GM19240 (cell line): ENCODE results near the gene APMAP.
A peak's percentile ranks its signal among the peaks of the same experiment; 100 is the strongest.
"Not testable (repeated sequence)": the region's sequence is repeated elsewhere in the genome, so short reads cannot be mapped to it uniquely, and the experiment has no call there.

Experiments
- DNase-seq: peaks from one replicate; pipeline ENCODE4 v3.0.0; 2011; ENCODE audit warnings: low spot score; ENCODE audit not compliant: insufficient read length

The APMAP gene

GRCh38 chr20:24934101-24934661 is 58.4 kb downstream of the APMAP start:
- no peak for DNase-seq

- DNase-seq = no peak
Measured at GRCh38 chr20:24933266-24933908, 59.2 kb downstream of the APMAP start.

GRCh38 chr20:24931893-24932292 is 60.7 kb downstream of the APMAP start:
- DNase-seq = not testable (repeated sequence)

GRCh38 chr20:24930724-24931688 is 61.5 kb downstream of the APMAP start:
- DNase-seq = not testable (repeated sequence)

GRCh38 chr20:24929867-24930723 is 62.5 kb downstream of the APMAP start:
- DNase-seq = not testable (repeated sequence)

GRCh38 chr20:24929259-24929658 is 63.3 kb downstream of the APMAP start:
- not testable (repeated sequence) for DNase-seq

GRCh38 chr20:24920706-24921105 is 71.8 kb downstream of the APMAP start:
- not testable (repeated sequence) for DNase-seq

- not testable (repeated sequence) for DNase-seq
Measured at GRCh38 chr20:24919665-24920064, 72.9 kb downstream of the APMAP start.

- DNase-seq = no peak
Measured at GRCh38 chr20:24918579-24919566, 73.7 kb downstream of the APMAP start.

GRCh38 chr20:24917797-24918578 is 74.6 kb downstream of the APMAP start:
- peak; percentile 55 for DNase-seq

GRCh38 chr20:24917056-24917455 is 75.5 kb downstream of the APMAP start:
- no peak for DNase-seq

GRCh38 chr20:24916412-24916811 is 76.1 kb downstream of the APMAP start:
- no peak for DNase-seq

GRCh38 chr20:24915892-24916291 is 76.7 kb downstream of the APMAP start:
- no peak for DNase-seq

GRCh38 chr20:24915440-24915839 is 77.1 kb downstream of the APMAP start:
- DNase-seq = no peak

GRCh38 chr20:24914388-24915241 is 77.9 kb downstream of the APMAP start:
- DNase-seq = no peak

GRCh38 chr20:24913076-24913628 is 79.4 kb downstream of the APMAP start:
- no peak for DNase-seq
